Activated naive CD4-positive, alpha-beta T cell treated with anti-CD3 and anti-CD28 coated beads, Interleukin-2, amount 50 U/mL, for 72 hours (primary cell): ENCODE measurements around the gene POM121. TPM values are rescaled to one million over a fixed set of nuclear protein-coding genes. Genes with fewer than 3 reads are reported as not detected.
"Not testable (repeated sequence)": the region's sequence is repeated elsewhere in the genome, so short reads cannot be mapped to it uniquely, and the experiment has no call there.

Experiments used
- ATAC-seq, 2 donors: fragments of 150-1000 bp; cut with Tn5 transposase; 2 replicates each; pipeline ENCODE4 v1.10.0; 2021; ENCODE audit warnings: mild to moderate bottlenecking in 2 of 2, moderate library complexity in 2 of 2
- DNase-seq, 2 donors: peaks; one replicate each; pipeline ENCODE4 v3.0.0; 2021 to 2022; ENCODE audit warnings: low spot score in 2 of 2
- H3K27ac Mint-ChIP-seq, 2 donors: one replicate each; pipeline ENCODE4 v1.8.0; 2022; ENCODE audit warnings: mild to moderate bottlenecking in 2 of 2, mixed read lengths in 2 of 2
- H3K36me3 Mint-ChIP-seq, 2 donors: one replicate each; pipeline ENCODE4 v1.8.0; 2022; ENCODE audit warnings: mixed read lengths in 2 of 2
- H3K9me3 Mint-ChIP-seq, 2 donors: one replicate each; pipeline ENCODE4 v1.8.0; 2022; ENCODE audit warnings: mixed read lengths in 2 of 2
- total RNA-seq, 2 donors: library from RNA; stranded (reverse); gene quantifications; one replicate each; pipeline ENCODE4 v1.2.3, GENCODE V29; 2022

The POM121 gene
- total RNA-seq, 2 donors from 2014 or later, result 48.7 to 85.7 TPM

- DNase-seq, H3K36me3 Mint-ChIP-seq, H3K9me3 Mint-ChIP-seq, ATAC-seq, H3K27ac Mint-ChIP-seq: not testable (repeated sequence)
Observed at GRCh38 chr7:72968980-72969516, 44.2 kb downstream of the POM121 start, which contains the start of gene TRIM74. TSS of gene TRIM74 (minus strand) at chr7:72969466. CDS start at chr7:72966157, 3,309 bp downstream.

GRCh38 chr7:72969688-72970087 lies 44.8 kb downstream of the POM121 start:
- not testable (repeated sequence) for H3K9me3 Mint-ChIP-seq, DNase-seq, ATAC-seq, H3K36me3 Mint-ChIP-seq, H3K27ac Mint-ChIP-seq

GRCh38 chr7:72971505-72971904 lies 46.6 kb downstream of the POM121 start:
- ATAC-seq, DNase-seq, H3K9me3 Mint-ChIP-seq: not testable (repeated sequence)

GRCh38 chr7:72974781-72975180 lies 49.9 kb downstream of the POM121 start:
- not testable (repeated sequence) for H3K36me3 Mint-ChIP-seq, DNase-seq, H3K27ac Mint-ChIP-seq, H3K9me3 Mint-ChIP-seq
- peak in 1 of 2 donors; percentile 6 for ATAC-seq

More at GRCh38 chr7:72971505-72971904, 46.6 kb downstream of the POM121 start:
- not testable (repeated sequence) for H3K36me3 Mint-ChIP-seq, H3K27ac Mint-ChIP-seq

GRCh38 chr7:72975656-72976286 lies 50.9 kb downstream of the POM121 start:
- not testable (repeated sequence) for H3K27ac Mint-ChIP-seq, H3K9me3 Mint-ChIP-seq, DNase-seq, H3K36me3 Mint-ChIP-seq, ATAC-seq

- not testable (repeated sequence) for H3K36me3 Mint-ChIP-seq, ATAC-seq, H3K27ac Mint-ChIP-seq, H3K9me3 Mint-ChIP-seq, DNase-seq
Observed at GRCh38 chr7:72976434-72976833, 51.5 kb downstream of the POM121 start.

GRCh38 chr7:72980382-72980781 lies 55.5 kb downstream of the POM121 start:
- H3K36me3 Mint-ChIP-seq, ATAC-seq, H3K9me3 Mint-ChIP-seq, DNase-seq, H3K27ac Mint-ChIP-seq: not testable (repeated sequence)

- H3K27ac Mint-ChIP-seq, DNase-seq: not testable (repeated sequence)
Observed at GRCh38 chr7:72982084-72982483, 57.2 kb downstream of the POM121 start.

GRCh38 chr7:72990146-72990913 lies 65.4 kb downstream of the POM121 start:
- not testable (repeated sequence) for H3K9me3 Mint-ChIP-seq, H3K36me3 Mint-ChIP-seq, DNase-seq, H3K27ac Mint-ChIP-seq
- ATAC-seq, result peak in 1 of 2 donors; percentile 32

More at GRCh38 chr7:72982084-72982483, 57.2 kb downstream of the POM121 start:
- H3K36me3 Mint-ChIP-seq, H3K9me3 Mint-ChIP-seq, ATAC-seq: not testable (repeated sequence)

GRCh38 chr7:72995484-72995883 lies 70.6 kb downstream of the POM121 start:
- ATAC-seq, H3K27ac Mint-ChIP-seq, H3K9me3 Mint-ChIP-seq, DNase-seq, H3K36me3 Mint-ChIP-seq: not testable (repeated sequence)

- not testable (repeated sequence) for H3K9me3 Mint-ChIP-seq, H3K36me3 Mint-ChIP-seq, DNase-seq, ATAC-seq, H3K27ac Mint-ChIP-seq
Observed at GRCh38 chr7:72997447-72997846, 72.6 kb downstream of the POM121 start.

- H3K9me3 Mint-ChIP-seq, ATAC-seq, H3K27ac Mint-ChIP-seq, DNase-seq, H3K36me3 Mint-ChIP-seq: not testable (repeated sequence)
Observed at GRCh38 chr7:72997887-72998468, 73.1 kb downstream of the POM121 start.

Other genes with a start within 250 kb of the POM121 start
- 1 to 10 TPM; 2.1 to 2.8 TPM for gene TYW1B, start 96.9 kb upstream of the POM121 start, total RNA-seq
- gene TRIM74, start 44.4 kb downstream of the POM121 start, total RNA-seq, result 1 to 10 TPM; 1.0 to 1.1 TPM
- not detected for gene SPDYE8, start 104.7 kb downstream of the POM121 start, total RNA-seq
- not detected for gene SPDYE11, start 132.8 kb downstream of the POM121 start, total RNA-seq
- not detected for gene SPDYE9, start 160.9 kb downstream of the POM121 start, total RNA-seq